Measurements from ENCODE around the gene GOLGA8J.
"Not testable (repeated sequence)": the region's sequence is repeated elsewhere in the genome, so short reads cannot be mapped to it uniquely, and the experiment has no call there.

GRCh38 chr15:30103941-30104507 is 21.3 kb downstream of the GOLGA8J start:
- TF ChIP-seq EZH2phosphoT487 (conservative IDR thresholded peaks at IDR 0.05; ENCODE audit: low read length); CTCF (IDR thresholded peaks at IDR 0.05; ENCODE audit: insufficient read depth, low read length, poor library complexity, severe bottlenecking): not testable (repeated sequence)

All from SU-DHL-6 (cell line).